Sigmoid colon (tissue), 7 donors: Measurements from ENCODE around the gene IP6K3. TPM values are rescaled to one million over a fixed set of nuclear protein-coding genes. Genes with fewer than 3 reads are reported as not detected.

Experiments used
- DNase-seq: peaks from one replicate; pipeline ENCODE4 v3.0.0-alpha.2; 2019
- H3K27ac ChIP-seq, 4 donors: fragments of 200-600 bp; sonication (generic); one replicate each; pipeline ENCODE4 v1.5.1; 2016 to 2019; ENCODE audit warnings: mild to moderate bottlenecking in 1 of 4
- H3K27me3 ChIP-seq, 3 donors: fragments of 200-600 bp; sonication (generic); one replicate each; pipeline ENCODE4 v1.5.1; 2019; ENCODE audit warnings: mild to moderate bottlenecking in 1 of 3
- H3K36me3 ChIP-seq, 4 donors: fragments of 200-600 bp; sonication (generic); one replicate each; pipeline ENCODE4 v1.5.1; 2016 to 2019
- H3K4me1 ChIP-seq, 4 donors: fragments of 200-600 bp; sonication (generic); one replicate each; pipeline ENCODE4 v1.5.1; 2017 to 2019
- H3K4me3 ChIP-seq, 4 donors: fragments of 200-600 bp; sonication (generic); one replicate each; pipeline ENCODE4 v1.5.1; 2017 to 2019; ENCODE audit warnings: mild to moderate bottlenecking in 2 of 4, moderate library complexity in 1 of 4
- H3K9me3 ChIP-seq, 4 donors: fragments of 200-600 bp in 3 of 4; sonication (generic) in 3 of 4; one replicate each; pipeline versions ENCODE4 v1.5.1 to v1.6.1; 2013 to 2019
- CTCF ChIP-seq, 4 experiments: fragments of 450-650 bp in 3 of 4; fragments of 200-600 bp in 1 of 4; IDR thresholded peaks; one replicate each; pipeline ENCODE4 v1.5.1; 2016 to 2019; ENCODE audit warnings: antibody characterized with exemption in 4 of 4, mild to moderate bottlenecking in 3 of 4, moderate library complexity in 2 of 4
- EP300 ChIP-seq, 4 donors: sonication (generic); formaldehyde crosslinking; IDR thresholded peaks; one replicate each; pipeline ENCODE4 v1.6.1; 2017; ENCODE audit warnings: antibody characterized with exemption in 4 of 4
- POLR2A ChIP-seq, 2 donors: fragments of 450-650 bp; IDR thresholded peaks; one replicate each; pipeline ENCODE4 v1.6.1; 2016; ENCODE audit warnings: antibody characterized with exemption in 2 of 2, mild to moderate bottlenecking in 2 of 2, moderate library complexity in 2 of 2
- POLR2AphosphoS5 ChIP-seq, 4 donors: sonication (generic); formaldehyde crosslinking; IDR thresholded peaks; one replicate each; pipeline ENCODE4 v1.6.1; 2017; ENCODE audit warnings: antibody characterized with exemption in 4 of 4
- WGBS, 2 donors: extraction: QIAGEN DNeasy Blood & Tissue Kit; methylation state at CpG; one replicate each; pipeline ENCODE4 v1.1.7; 2013; 5-methylcytosine and 5-hydroxymethylcytosine counted together
- intact Hi-C: fragments of 100-400 bp; cut with DNase I; formaldehyde crosslinking; loops from one replicate; pipeline ENCODE4 v1.15.1; 2023
- polyA plus RNA-seq, 3 donors: library from polyadenylated mRNA; stranded (reverse); fragments of 200-250 nt; gene quantifications; one replicate each; pipeline ENCODE4 v1.2.3, GENCODE V29; 2013
- total RNA-seq, 4 donors: library from RNA; depleted of rRNA; stranded (reverse); fragments of >200 nt; gene quantifications; one replicate each; pipeline ENCODE4 v1.1.0, GENCODE V29; 2016
- donor health status: healthy with polysubstance abuse.
- donor health status: Bipolar disorder and iron deficiency.
- donor health status: healthy.

The IP6K3 gene
- total and polyA plus RNA-seq, 7 donors = 0.46 to 10.3 (median 4.9) TPM

GRCh38 chr6:33696548-33697518 is 49.9 kb downstream of the IP6K3 start:
- no peak for DNase-seq
- H3K27me3 ChIP-seq = no peaks in the 10 kb centered on the region
- H3K4me3 ChIP-seq = no peak overlapping the region
- H3K9me3 ChIP-seq = no peaks in the 10 kb centered on the region
- peak overlapping the region; percentile 10 to 59 (median 47) for H3K27ac ChIP-seq
- WGBS, 2 donors = 33 to 51% methylated on average over 15 of the region's 15 CpGs
- peaks cover 0 to 39% (median 15%) of the 10 kb centered on the region in 4 donors for H3K4me1 ChIP-seq
- TF ChIP-seq POLR2A (IDR thresholded peaks at IDR 0.05) = no peak
- TF ChIP-seq EP300 (IDR thresholded peaks at IDR 0.05) = no peak
- TF ChIP-seq CTCF (IDR thresholded peaks at IDR 0.05) = no peak
- no peak for TF ChIP-seq POLR2AphosphoS5 (IDR thresholded peaks at IDR 0.05)
- H3K36me3 ChIP-seq = peaks cover 0 to 61% (median 0%) of the 10 kb centered on the region in 4 donors
- intact Hi-C loops = no loop called here

GRCh38 chr6:33696076-33696475 is 50.6 kb downstream of the IP6K3 start:
- intact Hi-C loops = no loop called here
- WGBS, 2 donors = 88% methylated on average over 10 of the region's 10 CpGs

GRCh38 chr6:33695451-33695887 is 51.2 kb downstream of the IP6K3 start:
- Histone ChIP-seq H3K4me3 (no peak overlapping the region), H3K4me1 (peaks cover 0 to 39% (median 15%) of the 10 kb centered on the region in 4 donors)
- no peak for DNase-seq

More at GRCh38 chr6:33696076-33696475, 50.6 kb downstream of the IP6K3 start:
- Histone ChIP-seq H3K4me3 (no peak overlapping the region), H3K27me3 (no peaks in the 10 kb centered on the region), H3K27ac (peak overlapping the region in 3 of 4 donors; percentile 4 to 59 (median 13)), H3K9me3 (no peaks in the 10 kb centered on the region), H3K4me1 (peaks cover 0 to 39% (median 15%) of the 10 kb centered on the region in 4 donors), H3K36me3 (peaks cover 0 to 66% (median 0%) of the 10 kb centered on the region in 4 donors)
- DNase-seq = no peak
- TF ChIP-seq POLR2AphosphoS5 (IDR thresholded peaks at IDR 0.05) (no peak), EP300 (IDR thresholded peaks at IDR 0.05) (no peak), POLR2A (IDR thresholded peaks at IDR 0.05) (no peak)

GRCh38 chr6:33694977-33695376 is 51.7 kb downstream of the IP6K3 start:
- Histone ChIP-seq H3K4me3 (no peak overlapping the region), H3K27me3 (no peaks in the 10 kb centered on the region), H3K36me3 (peaks cover 0 to 62% (median 3%) of the 10 kb centered on the region in 4 donors), H3K27ac (peak overlapping the region in 2 of 4 donors; percentile 16 to 21), H3K9me3 (no peaks in the 10 kb centered on the region), H3K4me1 (peaks cover 0 to 39% (median 15%) of the 10 kb centered on the region in 4 donors)
- no peak for DNase-seq
- WGBS, 2 donors = 80 to 85% methylated on average over 5 of the region's 5 CpGs
- intact Hi-C loops = no loop called here
- TF ChIP-seq POLR2A (IDR thresholded peaks at IDR 0.05) (no peak), EP300 (IDR thresholded peaks at IDR 0.05) (no peak), CTCF (IDR thresholded peaks at IDR 0.05) (no peak), POLR2AphosphoS5 (IDR thresholded peaks at IDR 0.05) (no peak)

More at GRCh38 chr6:33695451-33695887, 51.2 kb downstream of the IP6K3 start:
- no peaks in the 10 kb centered on the region for H3K27me3 ChIP-seq
- TF ChIP-seq CTCF (IDR thresholded peaks at IDR 0.05) (no peak), EP300 (IDR thresholded peaks at IDR 0.05) (no peak), POLR2AphosphoS5 (IDR thresholded peaks at IDR 0.05) (no peak), POLR2A (IDR thresholded peaks at IDR 0.05) (no peak)
- peak overlapping the region in 2 of 4 donors; percentile 4 to 16 for H3K27ac ChIP-seq
- intact Hi-C loops = no loop called here
- 79 to 90% methylated on average over 16 of the region's 16 CpGs for WGBS, 2 donors
- peaks cover 0 to 66% (median 3%) of the 10 kb centered on the region in 4 donors for H3K36me3 ChIP-seq
- no peaks in the 10 kb centered on the region for H3K9me3 ChIP-seq

GRCh38 chr6:33694401-33694931 is 52.2 kb downstream of the IP6K3 start:
- H3K9me3 ChIP-seq = no peaks in the 10 kb centered on the region
- no peaks in the 10 kb centered on the region for H3K27me3 ChIP-seq
- no peak for TF ChIP-seq POLR2A (IDR thresholded peaks at IDR 0.05)
- no peak for TF ChIP-seq EP300 (IDR thresholded peaks at IDR 0.05)
- no peak for TF ChIP-seq POLR2AphosphoS5 (IDR thresholded peaks at IDR 0.05)
- TF ChIP-seq CTCF (IDR thresholded peaks at IDR 0.05) = no peak
- no peak overlapping the region for H3K4me3 ChIP-seq
- H3K4me1 ChIP-seq = peaks cover 0 to 39% (median 15%) of the 10 kb centered on the region in 4 donors
- DNase-seq = no peak
- peaks cover 0 to 57% (median 3%) of the 10 kb centered on the region in 4 donors for H3K36me3 ChIP-seq
- 47 to 66% methylated on average over 19 of the region's 19 CpGs for WGBS, 2 donors
- H3K27ac ChIP-seq = peak overlapping the region in 2 of 4 donors; percentile 16 to 21
- intact Hi-C loops = no loop called here
